NB4 (cell line): Measurements from ENCODE around the gene SYT2.
"Not testable (repeated sequence)": the region's sequence is repeated elsewhere in the genome, so short reads cannot be mapped to it uniquely, and the experiment has no call there.

Source experiments
- DNase-seq: peaks from one replicate; pipeline ENCODE4 v3.0.0; 2010; ENCODE audit warnings: low read depth
- H3K4me3 ChIP-seq: one replicate; pipeline ENCODE4 v1.5.1; 2011; ENCODE audit warnings: mild to moderate bottlenecking, low read depth, low read length, moderate library complexity
- CTCF ChIP-seq: IDR thresholded peaks from one replicate; pipeline ENCODE4 v1.5.1; 2012; ENCODE audit warnings: low read depth, low read length
- MAX ChIP-seq: IDR thresholded peaks from 2 replicates; pipeline ENCODE4 v1.6.1; 2011; ENCODE audit warnings: low read depth, low read length
- MYC ChIP-seq: IDR thresholded peaks from 2 replicates; pipeline ENCODE4 v1.6.1; 2011; ENCODE audit warnings: low read depth, low read length
- POLR2A ChIP-seq: IDR thresholded peaks from 2 replicates; pipeline ENCODE4 v1.6.1; 2011; ENCODE audit warnings: mild to moderate bottlenecking; ENCODE audit not compliant: insufficient read length; ENCODE audit errors: extremely low read depth

Gene SYT2

GRCh38 chr1:202716654-202717053 lies 6.4 kb upstream of the SYT2 start:
- no peak for DNase-seq
- H3K4me3 ChIP-seq = no peak overlapping the region

GRCh38 chr1:202714202-202714601 lies 3.9 kb upstream of the SYT2 start:
- DNase-seq, H3K4me3 ChIP-seq: not testable (repeated sequence)

More at GRCh38 chr1:202716654-202717053, 6.4 kb upstream of the SYT2 start:
- no peak for TF ChIP-seq POLR2A
- no peak for TF ChIP-seq CTCF
- no peak for TF ChIP-seq MAX
- TF ChIP-seq MYC = no peak

- no peak overlapping the region for H3K4me3 ChIP-seq
- DNase-seq = no peak
- TF ChIP-seq POLR2A = no peak
- TF ChIP-seq CTCF = no peak
- TF ChIP-seq MYC = no peak
- no peak for TF ChIP-seq MAX
These were observed 2.9 kb upstream of the SYT2 start for GRCh38 chr1:202713110-202713509.

DNA sequence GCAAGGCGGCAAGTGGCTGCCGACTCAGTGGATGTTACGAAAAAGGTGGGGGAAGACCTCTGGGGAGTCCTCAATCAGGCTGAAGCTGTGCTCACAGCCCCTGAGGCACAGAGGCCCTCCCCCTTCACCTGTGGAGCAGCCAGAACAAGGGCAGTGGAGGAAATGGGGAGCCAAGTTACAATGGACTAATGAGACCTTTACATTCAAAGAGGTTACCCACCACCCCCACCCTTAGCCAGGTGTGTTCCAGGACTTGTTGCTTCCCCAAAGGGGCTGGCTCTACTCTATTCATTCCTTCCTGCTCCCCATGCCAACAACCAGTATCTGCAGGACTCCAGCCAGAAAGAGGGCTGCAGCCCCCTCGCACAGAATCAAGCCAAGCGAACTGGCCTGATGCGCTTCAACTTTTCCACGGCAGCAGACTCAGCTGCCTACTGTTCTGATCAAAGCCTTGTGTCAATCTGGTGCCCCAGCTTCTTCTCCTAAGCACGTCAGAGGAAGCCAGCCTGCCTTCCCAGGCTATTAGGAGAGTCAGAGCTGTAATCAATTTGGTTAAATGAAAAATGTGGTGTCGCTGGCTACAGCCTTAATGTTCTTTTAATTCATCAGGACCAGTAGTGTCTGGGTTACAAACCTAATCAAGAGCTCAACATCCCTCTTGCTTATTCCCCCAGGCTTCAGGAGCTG lies 1.8 kb upstream of the SYT2 start:
- no peak overlapping the region for H3K4me3 ChIP-seq
- TF ChIP-seq POLR2A = no peak
- no peak for TF ChIP-seq CTCF
- TF ChIP-seq MYC = no peak
- TF ChIP-seq MAX = no peak
- no peak for DNase-seq

DNA sequence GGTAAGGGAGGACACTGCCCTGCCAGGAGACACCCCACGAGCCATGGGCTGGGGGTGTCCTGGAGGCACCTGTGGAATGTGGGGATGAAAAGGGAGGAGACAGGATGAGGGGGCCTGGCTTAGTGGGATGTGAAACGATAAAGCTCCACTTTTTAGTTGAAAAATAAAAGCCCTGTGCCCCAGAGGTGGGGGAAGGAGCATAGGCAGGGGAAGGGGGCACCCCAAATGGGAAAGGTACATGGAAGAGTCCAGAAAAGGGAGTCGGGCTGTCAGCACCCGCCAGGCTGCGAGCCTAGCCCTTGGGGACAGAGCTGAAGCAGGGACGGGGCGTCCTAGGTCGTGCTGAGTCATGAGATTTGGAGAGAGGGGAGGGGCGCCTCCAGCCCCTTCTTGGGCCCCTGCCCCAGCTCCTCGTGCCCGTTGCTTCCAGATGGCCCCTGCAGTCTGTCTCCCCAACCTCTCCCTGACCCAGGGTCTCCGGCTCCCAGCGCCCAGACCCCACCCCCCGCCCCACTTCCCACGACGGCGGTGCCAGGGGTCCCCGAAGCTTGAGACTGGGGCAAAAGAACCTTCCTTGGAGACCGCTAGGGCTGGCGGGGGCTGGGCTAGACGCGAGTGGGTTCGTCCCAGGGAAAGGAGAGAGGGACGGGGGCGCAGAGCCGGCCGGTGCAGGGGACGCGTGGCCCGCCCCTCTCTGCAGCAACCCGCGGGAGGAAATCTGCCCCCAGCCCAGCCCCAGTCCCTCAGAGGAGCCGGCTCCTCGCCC lies 795 bp downstream of the SYT2 start:
- DNase-seq = peak; percentile 21
- no peak overlapping the region for H3K4me3 ChIP-seq
- TF ChIP-seq MAX (no peak), POLR2A (no peak), MYC (no peak), CTCF (no peak)

GRCh38 chr1:202708456-202709275 lies 1.6 kb downstream of the SYT2 start:
- TF ChIP-seq CTCF (no peak), POLR2A (no peak), MAX (no peak), MYC (no peak)
- H3K4me3 ChIP-seq = no peak overlapping the region
- DNase-seq = no peak
